A673 (cell line): ENCODE results near the gene MYOZ3.

Source experiments
- EZH2 ChIP-seq: fragments of 200-600 bp; sonication (generic); IDR thresholded peaks from 2 replicates; pipeline ENCODE4 v1.6.1; 2017; ENCODE audit warnings: borderline replicate concordance, low read depth, mild to moderate bottlenecking, mixed read lengths, antibody characterized with exemption, low read length; ENCODE audit not compliant: poor library complexity, severe bottlenecking
- TF ChIP-seq, protein P1 (sequence below): fragments of 300-800, 200-600 bp; sonication (generic); conservative IDR thresholded peaks from 2 replicates; pipeline ENCODE4 v1.5.1; 2017; ENCODE audit warnings: low read depth, mild to moderate bottlenecking, antibody characterized with exemption, low read length, moderate library complexity, mixed read lengths

DNA sequence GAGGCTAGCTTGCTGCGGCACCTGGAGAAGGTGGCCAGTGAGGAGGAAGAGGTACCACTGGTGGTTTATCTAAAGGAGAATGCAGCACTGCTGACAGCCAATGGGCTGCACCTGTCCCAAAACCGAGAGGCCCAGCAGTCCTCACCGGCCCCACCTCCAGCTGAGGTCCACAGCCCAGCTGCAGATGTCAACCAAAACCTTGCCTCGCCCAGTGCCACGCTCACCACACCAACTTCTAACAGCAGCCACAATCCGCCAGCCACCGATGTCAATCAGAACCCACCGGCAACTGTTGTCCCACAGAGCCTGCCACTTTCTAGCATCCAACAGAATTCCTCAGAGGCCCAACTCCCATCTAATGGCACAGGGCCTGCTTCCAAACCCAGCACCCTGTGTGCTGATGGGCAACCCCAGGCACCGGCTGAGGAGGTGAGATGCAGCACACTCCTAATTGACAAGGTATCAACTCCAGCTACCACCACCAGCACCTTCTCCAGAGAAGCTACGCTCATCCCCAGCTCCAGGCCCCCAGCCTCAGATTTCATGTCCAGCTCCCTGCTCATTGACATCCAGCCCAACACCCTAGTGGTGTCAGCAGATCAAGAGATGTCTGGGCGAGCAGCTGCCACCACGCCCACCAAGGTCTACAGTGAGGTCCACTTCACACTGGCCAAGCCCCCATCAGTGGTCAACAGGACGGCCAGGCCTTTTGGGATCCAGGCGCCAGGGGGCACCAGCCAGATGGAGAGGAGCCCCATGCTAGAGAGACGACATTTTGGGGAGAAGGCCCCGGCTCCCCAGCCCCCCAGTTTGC is 12.6 kb upstream of the MYOZ3 start:
- no peak for TF ChIP-seq EZH2
- TF ChIP-seq, protein P1, sequence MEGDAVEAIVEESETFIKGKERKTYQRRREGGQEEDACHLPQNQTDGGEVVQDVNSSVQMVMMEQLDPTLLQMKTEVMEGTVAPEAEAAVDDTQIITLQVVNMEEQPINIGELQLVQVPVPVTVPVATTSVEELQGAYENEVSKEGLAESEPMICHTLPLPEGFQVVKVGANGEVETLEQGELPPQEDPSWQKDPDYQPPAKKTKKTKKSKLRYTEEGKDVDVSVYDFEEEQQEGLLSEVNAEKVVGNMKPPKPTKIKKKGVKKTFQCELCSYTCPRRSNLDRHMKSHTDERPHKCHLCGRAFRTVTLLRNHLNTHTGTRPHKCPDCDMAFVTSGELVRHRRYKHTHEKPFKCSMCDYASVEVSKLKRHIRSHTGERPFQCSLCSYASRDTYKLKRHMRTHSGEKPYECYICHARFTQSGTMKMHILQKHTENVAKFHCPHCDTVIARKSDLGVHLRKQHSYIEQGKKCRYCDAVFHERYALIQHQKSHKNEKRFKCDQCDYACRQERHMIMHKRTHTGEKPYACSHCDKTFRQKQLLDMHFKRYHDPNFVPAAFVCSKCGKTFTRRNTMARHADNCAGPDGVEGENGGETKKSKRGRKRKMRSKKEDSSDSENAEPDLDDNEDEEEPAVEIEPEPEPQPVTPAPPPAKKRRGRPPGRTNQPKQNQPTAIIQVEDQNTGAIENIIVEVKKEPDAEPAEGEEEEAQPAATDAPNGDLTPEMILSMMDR: no peak
